SK-N-MC (cell line): ENCODE measurements around the gene GAGE13.
"Not testable (repeated sequence)": the region's sequence is repeated elsewhere in the genome, so short reads cannot be mapped to it uniquely, and the experiment has no call there.

Experiments used
- EZH2 ChIP-seq: fragments of 200-600 bp; sonication (generic); IDR thresholded peaks from one replicate; pipeline ENCODE4 v1.6.1; 2017; ENCODE audit warnings: antibody characterized with exemption
- FOXP2 ChIP-seq: optimal IDR thresholded peaks from 2 replicates; pipeline ENCODE3; 2011; ENCODE audit warnings: mild to moderate bottlenecking, moderate library complexity; ENCODE audit not compliant: insufficient read depth; ENCODE audit errors: extremely low read length, control extremely low read depth
- POLR2AphosphoS5 ChIP-seq: IDR thresholded peaks from 2 replicates; pipeline ENCODE4 v1.6.1; 2012; ENCODE audit warnings: mild to moderate bottlenecking, low read depth, low read length, borderline replicate concordance

- TF ChIP-seq POLR2AphosphoS5, EZH2, FOXP2: not testable (repeated sequence)
These were observed 7.6 kb upstream of the GAGE13 start for GRCh38 chrX:49323735-49324134.
